HL-60/S4 treated with phorbol 12-myristate 13-acetate at 8.2 ng/mL for 4 days and 3 days (cell line): ENCODE data around the gene RNASE8.

Source experiments
- in situ Hi-C: fragments of 300-500 bp; cut with MboI; formaldehyde crosslinking; loops from 2 replicates; pipeline ENCODE4 v1.15.0; 2022; ENCODE audit warnings: low sequenced_read_pairs

Gene RNASE8

DNA sequence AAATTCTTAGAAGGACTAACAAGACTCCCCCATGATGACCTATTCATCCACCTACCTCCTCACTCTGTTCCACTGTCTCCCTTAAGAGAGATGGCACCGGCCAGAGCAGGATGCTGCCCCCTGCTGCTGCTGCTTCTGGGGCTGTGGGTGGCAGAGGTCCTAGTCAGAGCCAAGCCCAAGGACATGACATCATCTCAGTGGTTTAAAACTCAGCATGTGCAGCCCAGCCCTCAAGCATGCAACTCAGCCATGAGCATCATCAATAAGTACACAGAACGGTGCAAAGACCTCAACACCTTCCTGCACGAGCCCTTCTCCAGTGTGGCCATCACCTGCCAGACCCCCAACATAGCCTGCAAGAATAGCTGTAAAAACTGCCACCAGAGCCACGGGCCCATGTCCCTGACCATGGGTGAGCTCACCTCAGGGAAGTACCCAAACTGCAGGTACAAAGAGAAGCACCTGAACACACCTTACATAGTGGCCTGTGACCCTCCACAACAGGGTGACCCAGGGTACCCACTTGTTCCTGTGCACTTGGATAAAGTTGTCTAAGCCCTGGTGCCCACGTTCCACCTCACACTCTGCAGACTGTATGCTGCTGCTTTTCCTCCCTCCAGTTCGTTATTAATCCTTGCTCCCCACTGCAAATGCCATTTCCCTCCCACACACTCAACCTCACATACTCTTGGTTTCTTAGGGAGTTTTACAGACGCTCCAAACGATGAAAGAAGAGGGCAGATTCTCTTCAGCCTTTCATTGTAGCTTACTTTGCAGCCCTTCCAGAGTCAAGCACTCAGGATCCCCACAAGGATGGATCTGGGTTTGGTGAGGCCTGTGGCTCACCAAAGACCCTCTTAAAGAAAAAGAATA is at the start of gene RNASE8:
Gene RNASE8, plus strand, starts transcription at position 20 of the 873 bp plus-strand sequence. Its CDS starts 71 bp downstream, at position 91.
- in situ Hi-C loops: no loop called here

DNA sequence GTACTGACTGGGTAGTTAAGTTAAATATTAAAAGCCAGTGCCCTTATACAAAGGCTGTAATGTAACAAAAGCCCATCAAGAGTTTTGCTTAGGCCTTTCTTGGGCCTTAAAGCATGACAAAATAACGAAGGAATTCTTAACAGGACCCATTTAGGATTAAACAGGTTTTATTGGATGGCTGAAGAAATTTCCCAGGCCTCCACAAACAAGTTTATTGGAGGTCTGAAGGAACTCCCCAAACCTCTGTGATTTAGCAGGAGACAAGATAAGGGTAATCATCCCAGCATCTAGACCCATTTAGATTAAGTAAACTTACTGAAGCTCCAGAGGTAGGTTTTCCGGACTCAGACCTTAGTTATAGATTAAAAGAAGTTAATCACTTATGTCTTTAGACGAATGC is 47.9 kb upstream of the RNASE8 start:
- in situ Hi-C loops: loop anchor here (5.0 kb wide), 1 partner anchor 93 kb away; the partner anchor contains the start of gene TMEM253

DNA sequence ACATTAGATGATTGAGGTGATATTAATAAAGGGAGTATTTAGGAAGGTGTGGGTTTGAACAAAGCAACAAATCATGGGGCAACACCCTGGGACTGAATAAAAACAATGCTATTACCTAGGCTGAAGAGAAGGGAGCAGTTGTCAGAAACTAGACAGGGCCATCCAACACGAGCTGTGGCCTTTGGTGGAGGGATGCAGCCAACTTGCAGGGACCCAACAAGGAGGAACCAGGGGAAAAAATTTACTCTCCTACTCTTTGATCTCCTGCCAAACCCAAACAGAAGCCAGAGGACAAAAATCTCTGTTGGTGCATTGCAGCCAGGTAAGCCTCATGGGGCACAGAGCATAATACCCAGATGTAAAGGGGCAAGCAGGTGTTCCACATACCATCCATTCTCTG is 46.5 kb upstream of the RNASE8 start:
- in situ Hi-C loops: loop anchor here (5.0 kb wide), 1 partner anchor 91 kb away; the partner anchor contains the start of gene TMEM253

- in situ Hi-C loops: loop anchor here (5.0 kb wide), 1 partner anchor 88 kb away; the partner anchor contains the start of gene TMEM253
Observed at GRCh38 chr14:21014761-21015190, 42.8 kb upstream of the RNASE8 start.

GRCh38 chr14:21015312-21015711 is 42.3 kb upstream of the RNASE8 start:
- in situ Hi-C loops: no loop called here

DNA sequence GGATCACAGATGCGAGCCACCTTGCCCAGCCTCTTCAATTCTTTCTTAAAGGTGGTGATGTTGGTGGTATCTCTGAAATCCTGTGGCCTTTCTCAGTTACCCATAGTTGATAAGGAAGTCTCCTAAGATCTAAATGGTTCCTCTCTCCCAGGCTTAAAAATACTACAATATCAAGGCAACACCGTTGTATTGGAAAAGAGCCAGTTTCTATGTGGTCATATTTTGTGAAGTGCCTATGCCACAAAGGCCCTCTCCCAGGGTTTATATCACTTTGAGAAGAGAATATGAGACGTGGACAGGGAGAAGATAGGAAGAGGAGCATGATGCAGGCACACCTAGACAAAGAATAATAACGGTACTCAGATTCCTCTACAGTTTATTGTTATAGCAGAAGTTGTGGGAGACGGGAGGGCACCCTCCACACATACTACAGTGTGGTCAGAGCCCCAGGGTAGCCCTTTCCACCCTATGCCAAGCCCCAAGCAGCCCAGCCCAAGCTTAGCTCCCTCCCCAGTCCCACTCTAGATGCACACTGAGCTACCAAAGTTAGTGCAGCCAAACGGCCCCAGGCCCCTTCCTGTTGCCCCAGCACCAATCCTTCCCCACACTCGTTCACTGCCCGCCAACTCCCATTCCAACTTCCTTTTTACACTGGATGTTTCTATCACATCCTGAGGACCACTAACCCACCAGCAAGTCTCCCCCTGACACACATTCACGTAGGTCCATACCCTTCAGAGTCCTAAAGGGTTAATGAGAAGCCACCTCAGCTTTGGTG is 41.0 kb upstream of the RNASE8 start:
- in situ Hi-C loops: no loop called here

DNA sequence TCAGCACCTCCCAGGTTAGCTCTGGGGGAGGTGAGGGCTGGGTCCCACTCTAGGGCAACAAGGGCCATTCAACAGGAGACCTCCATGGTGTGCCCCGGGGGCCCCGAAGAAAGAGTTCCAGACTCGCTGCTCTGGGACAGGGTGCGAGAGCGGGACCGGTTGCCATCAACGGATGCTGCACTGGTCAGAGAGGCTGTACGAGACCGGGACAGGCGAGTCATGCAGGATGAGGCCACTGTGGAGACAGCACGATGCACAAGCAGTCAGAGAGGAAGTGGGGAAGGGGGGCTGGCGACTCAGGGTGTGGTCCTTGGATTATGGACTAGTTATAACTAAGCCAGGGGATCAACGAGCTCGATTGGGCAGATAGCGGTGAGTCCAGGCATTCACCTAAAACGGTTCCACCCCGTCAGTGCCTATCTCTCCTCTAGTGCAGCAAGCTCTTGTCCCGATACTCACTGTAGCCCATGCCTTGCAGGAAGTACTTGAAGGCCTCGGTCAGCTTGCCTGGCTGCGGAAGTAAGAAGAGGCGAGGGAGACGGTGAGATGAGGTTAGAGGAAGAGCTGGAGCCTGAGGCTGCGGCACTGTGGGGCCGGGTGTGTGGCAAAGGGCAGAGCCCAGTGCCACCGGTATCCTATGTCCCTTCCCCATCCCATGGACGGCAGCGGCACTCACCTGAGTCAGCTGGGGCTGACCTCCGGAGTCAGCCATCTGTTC is 39.9 kb upstream of the RNASE8 start:
- in situ Hi-C loops: no loop called here

DNA sequence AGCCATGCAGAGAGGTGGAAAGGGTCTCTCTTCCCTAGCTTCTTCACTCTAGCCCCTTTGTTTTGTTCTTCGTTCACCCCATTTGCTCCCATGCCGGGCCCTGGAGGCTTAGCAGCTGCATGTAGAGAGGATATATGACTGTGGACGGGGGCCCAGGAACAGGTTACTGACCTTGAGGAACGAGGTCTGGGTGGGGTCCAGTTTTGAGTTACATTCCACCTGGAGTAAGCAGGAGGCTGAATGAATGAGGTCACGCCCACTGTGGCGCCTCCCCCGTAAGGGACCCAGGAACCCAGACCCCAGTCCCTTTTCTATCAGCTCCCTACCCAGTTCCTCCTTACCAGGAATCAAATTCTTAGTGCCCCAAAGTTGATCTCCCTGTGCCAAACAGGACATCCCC is 39.3 kb upstream of the RNASE8 start:
- in situ Hi-C loops: no loop called here

DNA sequence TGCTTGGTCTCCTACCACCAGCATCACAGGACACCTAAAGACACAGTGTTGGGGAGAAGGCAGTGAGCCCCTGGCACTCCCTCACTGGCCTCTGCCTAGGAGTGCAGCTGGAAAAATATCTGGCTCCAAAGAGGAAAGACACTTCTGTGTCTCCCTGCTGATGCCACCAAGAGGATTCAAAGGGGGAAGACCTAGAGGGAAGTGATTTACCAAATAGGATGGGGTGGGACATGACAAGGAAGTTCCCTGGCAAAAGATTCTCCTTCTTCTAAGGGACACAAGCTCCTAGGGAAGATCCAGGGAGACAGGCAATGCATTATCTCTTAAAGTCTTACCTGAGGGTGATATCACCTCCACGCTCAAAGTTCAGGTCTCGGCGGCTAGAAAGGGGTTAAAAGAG is 38.8 kb upstream of the RNASE8 start:
- in situ Hi-C loops: no loop called here

DNA sequence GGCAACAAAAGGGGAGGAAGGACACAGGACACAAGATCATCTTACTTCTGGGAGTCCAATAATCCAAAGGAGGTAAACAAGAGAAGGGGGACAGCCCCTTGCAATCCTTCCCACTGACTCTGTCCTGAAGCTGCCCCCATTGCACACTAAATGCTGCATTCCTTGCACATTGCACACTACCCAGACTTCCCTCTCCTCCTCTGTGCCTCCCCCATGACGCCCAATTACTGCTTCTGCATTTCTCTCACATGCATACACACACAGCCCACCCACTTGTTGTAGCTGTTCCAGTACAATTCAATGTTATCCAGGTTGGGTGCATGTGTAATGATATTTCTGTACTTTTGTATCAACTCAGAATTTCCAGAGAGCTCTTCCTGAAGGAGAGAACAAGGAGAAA is 38.3 kb upstream of the RNASE8 start:
- in situ Hi-C loops: no loop called here

DNA sequence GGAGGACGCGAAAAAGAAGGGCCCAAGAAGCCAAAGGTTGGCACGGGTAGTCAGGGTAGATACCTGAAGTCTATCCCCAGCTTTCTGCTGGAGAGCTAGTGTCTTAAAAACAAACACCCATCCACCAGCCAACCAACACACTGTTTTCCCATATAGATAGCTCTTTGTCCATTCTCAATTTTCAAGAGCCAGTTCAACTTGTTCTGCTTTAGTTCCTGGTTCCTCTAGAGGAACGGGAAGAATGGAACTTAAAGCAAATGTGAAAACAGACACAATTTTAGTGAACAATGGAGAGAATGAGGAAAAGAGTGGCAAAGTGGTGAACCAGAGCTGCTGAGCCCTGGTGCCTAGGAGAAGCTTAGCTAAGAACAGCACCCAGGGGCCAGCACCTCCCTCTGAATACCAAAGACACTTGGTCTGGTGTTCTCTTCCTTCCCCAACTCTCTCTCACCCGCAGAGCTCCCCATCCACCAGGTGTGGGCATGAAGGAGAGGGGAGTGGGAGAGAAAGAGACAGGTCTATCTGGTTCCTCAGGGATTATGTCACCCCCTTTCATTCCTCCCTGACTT is 36.6 kb upstream of the RNASE8 start:
- in situ Hi-C loops: no loop called here

GRCh38 chr14:21022686-21023085 is 34.9 kb upstream of the RNASE8 start:
- in situ Hi-C loops: no loop called here

- in situ Hi-C loops: no loop called here
Observed at GRCh38 chr14:21023174-21023573, 34.4 kb upstream of the RNASE8 start.

DNA sequence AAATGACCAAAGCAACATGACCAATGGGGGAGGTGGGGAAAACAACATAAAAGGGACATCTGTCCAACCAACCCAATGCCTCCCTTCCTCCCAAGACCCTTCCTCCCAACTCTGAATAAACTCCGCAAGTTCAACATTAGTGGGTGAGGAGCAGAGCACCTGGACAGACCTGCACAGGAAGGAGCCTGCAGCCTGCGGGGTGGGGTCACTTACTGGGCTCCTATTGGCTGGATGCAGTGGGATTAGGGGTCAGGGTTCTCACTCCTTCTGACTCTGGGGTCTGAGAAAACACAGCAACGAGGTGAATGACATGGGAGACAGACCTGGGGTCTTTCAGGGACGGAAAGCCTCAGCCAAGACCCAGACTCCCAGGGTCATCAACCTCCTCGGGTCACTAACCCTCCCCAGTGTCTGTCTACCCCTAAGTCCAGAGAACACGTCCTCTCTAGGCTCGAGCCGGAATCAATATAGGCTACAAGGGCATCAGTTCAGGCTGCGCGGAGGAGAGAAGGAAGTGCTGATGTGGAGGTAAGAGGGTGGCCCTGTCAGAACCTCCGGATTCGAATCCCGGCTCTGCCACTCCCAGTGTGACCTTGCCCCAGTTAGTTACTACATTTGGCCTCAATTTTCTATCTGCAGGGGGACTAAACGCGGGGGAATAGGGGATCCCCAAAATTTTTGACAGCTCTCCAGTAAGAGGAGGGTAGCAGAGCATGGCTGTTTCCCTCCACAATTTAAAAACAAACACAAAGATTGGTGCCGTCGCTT is 33.6 kb upstream of the RNASE8 start:
- in situ Hi-C loops: no loop called here

- in situ Hi-C loops: no loop called here
Observed at GRCh38 chr14:21024585-21025370, 32.8 kb upstream of the RNASE8 start, which contains the start of gene NDRG2. TSS of gene NDRG2 (minus strand) at chr14:21025061. CDS start at chr14:21023315, 1,746 bp downstream.

DNA sequence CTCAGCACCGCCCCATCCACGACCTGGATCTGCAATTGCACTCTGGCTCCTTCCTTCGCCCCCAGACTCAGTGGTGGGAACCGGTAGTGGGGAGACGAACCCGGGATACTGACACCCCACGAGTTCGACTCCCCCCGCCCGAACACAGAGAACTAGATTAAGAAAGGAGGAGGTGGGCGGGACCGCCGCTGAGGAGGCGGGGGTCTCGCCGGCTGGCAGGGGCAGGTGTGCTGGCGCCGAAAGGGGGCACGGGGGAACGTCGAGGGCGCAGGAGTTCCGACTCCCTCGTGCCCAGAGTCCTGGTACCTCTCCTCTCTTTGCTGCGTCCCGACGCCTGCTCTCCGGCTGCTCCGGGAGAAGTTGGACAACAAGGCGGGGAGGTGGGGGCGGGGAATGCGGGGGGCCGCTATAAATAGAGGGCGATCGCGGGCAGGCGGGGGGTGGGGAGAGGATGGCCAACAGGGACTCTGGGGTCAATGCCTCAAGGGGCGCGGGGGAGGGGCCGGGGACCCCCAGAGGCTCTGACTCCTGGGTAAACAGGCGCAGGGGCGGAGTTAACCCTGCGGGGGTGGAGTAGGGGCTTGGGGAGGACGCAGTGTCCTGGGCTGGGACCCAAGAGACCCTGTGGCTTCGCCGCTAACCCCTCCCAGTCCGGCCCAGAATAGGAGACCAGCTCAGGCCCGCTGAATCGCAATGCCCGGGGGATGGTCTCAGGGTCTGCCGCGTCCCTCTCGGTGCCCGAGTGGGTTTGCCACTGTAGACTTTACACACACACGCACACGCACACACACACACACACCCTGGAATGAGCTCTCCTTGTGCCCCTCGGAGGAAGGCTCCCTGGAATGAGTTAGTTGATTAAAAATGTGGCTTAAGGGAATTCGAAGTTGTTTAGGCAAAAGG is 32.0 kb upstream of the RNASE8 start:
- in situ Hi-C loops: no loop called here

DNA sequence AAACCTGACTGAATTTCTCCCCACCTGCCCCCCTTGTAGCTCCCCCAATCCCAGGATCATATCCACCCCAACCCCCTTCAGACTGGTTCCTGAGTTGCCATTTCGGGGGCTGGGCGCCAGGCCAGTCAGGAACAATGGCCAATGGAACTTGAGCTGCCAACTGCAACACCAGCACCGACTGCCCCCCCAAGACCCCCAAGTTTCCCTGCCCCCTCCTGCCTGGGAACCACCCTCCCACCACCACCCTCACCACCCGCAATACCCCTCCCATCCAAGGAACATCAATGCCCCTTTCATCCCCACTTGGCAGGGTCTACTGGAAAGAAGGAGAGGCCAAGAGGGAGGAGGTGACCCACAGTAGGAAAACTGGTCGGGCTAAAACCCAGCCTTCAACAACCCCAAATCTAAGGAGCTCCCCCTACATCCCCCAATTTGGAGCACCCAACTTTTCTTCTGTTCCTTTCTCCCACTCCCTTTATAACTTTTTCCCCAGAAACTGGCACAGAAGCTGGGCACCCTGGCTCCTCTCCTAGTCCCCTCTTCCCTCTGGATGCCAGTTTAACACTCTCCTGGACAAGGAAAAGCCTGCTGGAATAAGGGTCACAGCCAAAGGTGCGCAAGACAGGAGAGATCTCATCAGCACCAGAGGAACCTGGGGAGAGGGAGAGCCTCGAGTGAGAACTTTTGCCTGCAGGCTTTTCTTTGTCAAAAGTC is 31.2 kb upstream of the RNASE8 start:
- in situ Hi-C loops: no loop called here

- in situ Hi-C loops: no loop called here
Observed at GRCh38 chr14:21026988-21027315, 30.7 kb upstream of the RNASE8 start.
